ENCODE results near the gene AUTS2. TPM values are rescaled to one million over a fixed set of nuclear protein-coding genes. Genes with fewer than 3 reads are reported as not detected.

AUTS2 gene
- polyA plus RNA-seq, 1 donor from 2014 or later = 8.9 TPM

DNA sequence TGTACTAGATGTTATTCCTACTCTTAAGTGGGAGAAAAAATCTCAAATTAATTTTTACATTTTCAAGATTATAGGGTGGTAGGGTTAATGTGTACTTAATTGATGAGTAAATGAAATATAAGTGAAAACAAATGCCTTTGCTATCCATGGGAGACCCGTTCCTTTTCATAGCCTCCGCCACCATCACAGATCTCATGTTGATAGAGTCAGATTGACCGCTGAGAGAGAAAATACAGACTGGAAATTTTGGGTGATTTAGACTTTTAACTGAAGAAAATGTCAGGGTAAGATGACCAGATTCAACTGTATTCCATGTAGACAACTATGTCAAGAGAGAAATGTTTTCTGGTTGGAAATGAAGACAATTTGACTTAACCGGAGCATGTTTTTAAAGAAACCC is 446.2 kb downstream of the AUTS2 start:
- Mint-ChIP-seq H3K4me1 (peaks cover 0 to 6% (median 0%) of the 10 kb centered on the region in 3 donors), H3K27ac (no peak overlapping the region), H3K27me3 (no peaks in the 10 kb centered on the region), H3K36me3 (no peaks in the 10 kb centered on the region), H3K9me3 (no peaks in the 10 kb centered on the region), H3K4me3 (no peak overlapping the region)

DNA sequence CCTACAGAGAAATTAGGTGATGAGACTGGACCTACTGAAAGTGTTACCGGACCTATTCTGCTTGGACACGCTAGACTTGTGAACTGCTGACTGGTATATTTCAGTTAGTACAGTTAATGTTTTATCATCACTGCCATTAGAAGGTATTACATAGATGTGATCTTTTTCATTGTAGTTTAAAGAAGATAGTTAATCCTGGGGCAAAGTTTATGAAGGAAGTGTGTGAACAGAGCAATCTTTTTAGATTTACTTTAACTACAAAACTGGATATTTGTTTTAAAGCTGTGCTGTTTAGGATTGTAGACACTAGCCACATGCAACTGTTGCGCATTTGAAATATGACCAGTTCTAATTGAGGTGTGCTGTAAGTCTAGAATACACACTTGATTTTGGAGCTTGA is 446.7 kb downstream of the AUTS2 start:
- H3K36me3 Mint-ChIP-seq = no peaks in the 10 kb centered on the region
- no peak overlapping the region for H3K4me3 Mint-ChIP-seq
- H3K4me1 Mint-ChIP-seq = peaks cover 0 to 6% (median 0%) of the 10 kb centered on the region in 3 donors
- no peaks in the 10 kb centered on the region for H3K9me3 Mint-ChIP-seq
- no peaks in the 10 kb centered on the region for H3K27me3 Mint-ChIP-seq
- H3K27ac Mint-ChIP-seq = no peak overlapping the region

DNA sequence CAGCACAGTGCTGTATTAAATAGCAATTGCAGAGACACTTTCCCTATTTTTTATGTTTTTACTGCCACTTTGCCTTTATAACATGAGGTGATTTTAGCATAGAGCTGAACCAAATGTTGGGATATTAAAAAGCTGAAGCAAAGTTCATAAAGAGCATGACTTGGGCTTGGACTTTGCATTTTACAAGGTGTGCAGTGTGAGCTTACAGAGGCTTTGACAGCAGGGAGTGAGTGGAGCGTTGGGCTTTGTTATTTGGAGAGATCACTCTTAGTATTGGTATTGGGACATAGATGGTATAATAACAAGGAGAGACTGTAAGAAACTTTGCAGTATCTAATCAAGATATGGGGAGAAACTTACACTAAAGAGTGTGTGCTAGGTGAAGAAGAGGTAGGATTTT is 449.1 kb downstream of the AUTS2 start:
- no peaks in the 10 kb centered on the region for H3K9me3 Mint-ChIP-seq
- no peak overlapping the region for H3K27ac Mint-ChIP-seq
- peaks cover 0 to 6% (median 0%) of the 10 kb centered on the region in 3 donors for H3K4me1 Mint-ChIP-seq
- H3K27me3 Mint-ChIP-seq = no peaks in the 10 kb centered on the region
- no peaks in the 10 kb centered on the region for H3K36me3 Mint-ChIP-seq
- H3K4me3 Mint-ChIP-seq = peak overlapping the region in 1 of 4 donors; percentile 61

DNA sequence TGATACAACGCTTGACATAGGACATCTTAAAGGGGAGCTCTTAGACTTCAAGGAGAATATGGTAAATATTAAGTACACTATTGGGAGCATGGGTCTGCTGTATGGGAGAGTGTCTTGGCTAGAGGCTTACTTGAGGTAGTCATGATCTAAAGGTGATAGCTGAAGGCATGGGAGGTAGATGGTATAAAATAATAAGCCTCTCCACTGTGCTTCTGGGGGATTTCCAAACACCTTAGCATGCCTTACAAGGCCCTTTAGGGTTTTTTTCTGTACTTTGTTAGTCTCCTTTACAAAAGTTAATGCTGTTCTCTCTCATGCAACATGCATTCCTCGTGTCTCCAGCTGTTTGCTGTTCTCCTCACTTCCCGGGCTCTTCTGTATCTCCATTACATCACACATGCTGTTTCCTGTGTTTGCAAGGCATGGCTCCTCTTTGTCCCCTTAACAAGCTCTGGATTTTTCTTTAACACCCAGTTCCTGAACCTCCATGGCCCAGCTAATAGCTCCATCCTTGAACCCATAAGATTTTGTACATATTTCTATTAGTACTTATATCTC is 449.7 kb downstream of the AUTS2 start:
- Mint-ChIP-seq H3K4me1 (peaks cover 0 to 6% (median 0%) of the 10 kb centered on the region in 3 donors), H3K9me3 (no peaks in the 10 kb centered on the region), H3K4me3 (no peak overlapping the region), H3K27ac (no peak overlapping the region), H3K36me3 (no peaks in the 10 kb centered on the region), H3K27me3 (no peaks in the 10 kb centered on the region)

DNA sequence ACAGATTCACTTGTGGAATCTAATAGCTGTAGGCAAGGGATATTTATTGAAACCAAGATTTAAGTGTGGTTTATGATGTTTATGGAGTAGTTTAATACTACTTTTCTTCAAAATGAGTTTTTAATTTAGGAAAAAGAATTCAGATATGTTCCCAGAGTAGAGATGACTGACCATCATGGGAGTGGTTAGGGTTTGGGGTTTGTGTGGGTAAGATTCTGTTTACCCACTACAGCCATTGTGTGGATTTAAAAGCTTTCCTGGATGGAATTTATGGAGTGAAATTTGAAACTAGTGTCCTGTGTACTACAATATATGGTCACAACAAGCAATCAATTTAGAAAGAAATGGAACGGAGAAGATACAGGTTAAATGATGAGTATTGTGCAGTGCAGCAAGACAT is 453.5 kb downstream of the AUTS2 start:
- H3K27me3 Mint-ChIP-seq = no peaks in the 10 kb centered on the region
- peaks cover 2% of the 10 kb centered on the region for H3K36me3 Mint-ChIP-seq
- H3K9me3 Mint-ChIP-seq = no peaks in the 10 kb centered on the region
- no peak overlapping the region for H3K4me3 Mint-ChIP-seq
- H3K4me1 Mint-ChIP-seq = peaks cover 0 to 7% (median 0%) of the 10 kb centered on the region in 3 donors
- no peak overlapping the region for H3K27ac Mint-ChIP-seq

DNA sequence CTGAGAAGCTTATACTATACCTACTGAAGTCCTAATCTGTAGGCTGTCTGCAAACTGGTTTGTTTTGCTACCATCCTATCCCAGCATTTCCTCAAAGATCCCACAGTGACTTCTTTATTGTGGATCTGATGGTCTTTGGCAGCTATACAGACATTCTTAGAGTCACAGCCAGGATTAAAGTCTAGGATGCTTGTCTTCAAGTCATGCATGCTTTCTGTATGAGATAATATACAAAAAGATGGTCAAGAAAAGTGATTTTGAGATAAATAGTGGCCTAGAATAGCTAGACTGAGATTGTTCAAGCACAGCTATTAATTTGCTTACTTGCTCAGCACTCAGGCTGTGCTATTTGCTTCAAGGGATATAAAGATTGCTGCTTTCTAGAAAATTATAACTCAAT is 454.4 kb downstream of the AUTS2 start:
- no peak overlapping the region for H3K27ac Mint-ChIP-seq
- H3K27me3 Mint-ChIP-seq = no peaks in the 10 kb centered on the region
- peaks cover 2% of the 10 kb centered on the region for H3K36me3 Mint-ChIP-seq
- peaks cover 0 to 4% (median 0%) of the 10 kb centered on the region in 3 donors for H3K4me1 Mint-ChIP-seq
- H3K4me3 Mint-ChIP-seq = no peak overlapping the region
- H3K9me3 Mint-ChIP-seq = no peaks in the 10 kb centered on the region

DNA sequence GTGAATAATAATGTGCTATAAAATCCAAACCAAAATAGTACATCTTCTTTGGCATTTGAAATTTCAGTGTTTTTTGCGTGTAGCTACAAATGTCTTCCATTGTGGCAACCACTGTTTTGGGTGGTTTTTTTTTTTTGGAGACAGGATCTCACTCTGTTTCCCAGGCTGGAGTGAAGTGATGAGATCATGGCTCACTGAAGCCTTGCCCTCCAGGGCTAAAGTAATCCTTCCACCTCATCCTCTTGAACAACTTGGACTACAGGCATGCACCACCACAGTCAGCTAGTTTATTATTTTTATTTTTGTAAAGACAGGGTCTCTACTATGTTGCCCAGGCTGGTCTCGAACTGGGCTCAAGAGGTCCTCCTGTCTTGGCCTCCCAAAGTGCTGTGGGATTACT is 455.1 kb downstream of the AUTS2 start:
- Mint-ChIP-seq H3K36me3 (peaks cover 2% of the 10 kb centered on the region), H3K27ac (no peak overlapping the region), H3K9me3 (no peaks in the 10 kb centered on the region)

DNA sequence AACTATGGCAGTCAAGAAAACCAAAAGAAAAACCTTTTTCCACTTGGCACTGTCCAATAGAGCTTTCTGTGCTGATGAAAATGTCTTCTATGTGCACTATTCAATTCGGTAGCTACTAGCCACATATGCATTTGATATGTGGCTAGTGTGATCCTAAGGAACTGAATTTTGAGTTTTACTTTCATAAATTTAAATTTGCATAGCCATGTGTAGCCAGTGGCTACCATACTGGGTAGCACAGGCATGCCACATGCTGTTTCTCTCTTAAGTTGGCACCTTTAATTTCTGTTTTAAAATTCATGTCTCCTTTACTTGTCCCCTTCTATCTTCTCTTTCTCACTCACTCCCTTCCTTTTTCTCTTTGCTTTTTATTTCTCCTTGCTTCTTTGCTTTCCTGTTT is 455.7 kb downstream of the AUTS2 start:
- no peaks in the 10 kb centered on the region for H3K9me3 Mint-ChIP-seq
- no peak overlapping the region for H3K4me3 Mint-ChIP-seq
- no peak overlapping the region for H3K27ac Mint-ChIP-seq
- no peaks in the 10 kb centered on the region for H3K27me3 Mint-ChIP-seq
- peaks cover 0 to 1% (median 0%) of the 10 kb centered on the region in 3 donors for H3K4me1 Mint-ChIP-seq
- H3K36me3 Mint-ChIP-seq = peaks cover 2% of the 10 kb centered on the region

More for the DNA sequence above, 455.1 kb downstream of the AUTS2 start:
- Mint-ChIP-seq H3K27me3 (no peaks in the 10 kb centered on the region), H3K4me3 (no peak overlapping the region), H3K4me1 (peaks cover 0 to 1% (median 0%) of the 10 kb centered on the region in 3 donors)

DNA sequence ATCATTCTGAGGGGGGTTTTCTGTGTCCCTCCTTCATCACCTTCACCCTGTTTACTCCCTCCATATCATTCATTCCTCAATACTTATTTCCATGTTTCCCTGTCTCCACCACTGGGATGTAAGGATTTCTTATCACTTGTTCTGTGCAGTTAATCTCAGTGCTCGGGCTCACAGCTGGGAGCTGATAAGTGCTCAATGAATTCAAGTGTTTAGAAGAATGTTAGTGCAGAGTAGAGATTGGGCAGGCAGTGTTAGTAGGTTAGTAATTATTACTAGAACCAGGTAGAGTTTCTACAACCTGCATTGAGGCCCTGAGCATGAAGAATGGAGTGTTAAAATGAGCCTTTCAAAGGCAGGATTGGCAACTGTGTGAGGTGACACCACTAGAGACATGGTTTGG is 458.1 kb downstream of the AUTS2 start:
- Mint-ChIP-seq H3K9me3 (no peaks in the 10 kb centered on the region), H3K4me1 (peaks cover 0 to 1% (median 0%) of the 10 kb centered on the region in 3 donors), H3K27me3 (no peaks in the 10 kb centered on the region), H3K27ac (no peak overlapping the region), H3K36me3 (peaks cover 4% of the 10 kb centered on the region), H3K4me3 (no peak overlapping the region)

DNA sequence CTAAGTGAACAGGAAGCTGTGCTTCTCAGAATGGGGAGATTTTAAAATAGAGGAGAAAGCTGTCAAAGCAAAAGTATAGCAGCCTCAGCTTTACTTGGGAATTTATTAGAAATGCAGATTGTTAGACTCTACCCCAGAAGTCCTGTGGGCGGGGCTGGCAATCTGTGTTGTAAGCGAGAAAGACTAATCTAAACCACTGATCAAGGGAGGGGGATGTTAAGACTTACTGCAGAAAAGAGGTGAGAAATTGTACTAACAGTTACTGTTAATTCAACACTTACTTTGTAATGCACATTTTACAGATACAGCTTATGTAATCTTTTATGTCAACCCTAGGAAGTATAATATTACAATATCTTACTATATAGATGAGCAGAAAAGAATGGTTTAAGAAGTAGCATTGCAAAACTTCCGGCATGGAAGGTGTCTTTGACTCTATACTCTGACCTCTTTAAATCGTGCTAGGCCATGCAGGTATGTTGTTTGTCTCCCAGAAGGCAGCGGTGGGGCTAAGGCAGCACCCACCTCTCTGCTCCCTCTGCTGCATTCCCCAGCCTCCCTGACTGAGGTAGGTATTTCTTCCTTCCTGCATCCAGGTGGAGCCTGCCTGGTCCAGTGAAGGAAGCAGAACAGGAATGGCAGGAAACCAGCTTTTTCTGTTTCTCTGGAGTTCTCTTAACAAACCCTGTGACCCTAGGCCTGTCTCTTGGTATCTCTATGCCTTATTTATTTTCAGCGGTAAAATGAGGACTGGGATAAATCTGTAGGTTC is 462.2 kb downstream of the AUTS2 start:
- Mint-ChIP-seq H3K36me3 (peaks cover 5% of the 10 kb centered on the region), H3K27me3 (no peaks in the 10 kb centered on the region), H3K27ac (peak overlapping the region in 1 of 3 donors; percentile 32), H3K4me3 (no peak overlapping the region), H3K9me3 (peaks cover 0 to 1% (median 0%) of the 10 kb centered on the region in 3 donors), H3K4me1 (peaks cover 0 to 4% (median 0%) of the 10 kb centered on the region in 3 donors)

DNA sequence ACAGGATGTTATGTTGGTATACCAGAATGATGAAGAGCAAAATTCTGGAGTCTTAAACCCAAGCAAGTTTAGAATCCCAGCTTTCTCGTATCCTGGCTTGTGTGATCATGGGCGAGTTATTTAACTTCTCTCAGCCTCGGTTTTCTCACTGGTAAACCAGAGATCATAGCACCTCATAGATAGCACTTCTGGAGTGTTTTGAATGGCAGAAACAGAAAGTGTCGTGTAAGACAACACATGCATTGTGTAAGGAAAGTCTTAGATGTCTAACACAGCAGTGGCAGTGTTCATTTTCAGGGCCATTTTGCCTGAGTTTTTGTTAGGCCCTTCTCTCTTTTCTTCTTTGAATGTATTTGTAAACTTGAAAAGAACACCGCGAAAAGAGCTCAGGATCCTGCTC is 465.1 kb downstream of the AUTS2 start:
- no peak overlapping the region for H3K4me3 Mint-ChIP-seq
- H3K27ac Mint-ChIP-seq = no peak overlapping the region
- peaks cover 0 to 4% (median 0%) of the 10 kb centered on the region in 3 donors for H3K4me1 Mint-ChIP-seq
- peaks cover 0 to 1% (median 0%) of the 10 kb centered on the region in 3 donors for H3K9me3 Mint-ChIP-seq
- peaks cover 3% of the 10 kb centered on the region for H3K36me3 Mint-ChIP-seq
- H3K27me3 Mint-ChIP-seq = no peaks in the 10 kb centered on the region

DNA sequence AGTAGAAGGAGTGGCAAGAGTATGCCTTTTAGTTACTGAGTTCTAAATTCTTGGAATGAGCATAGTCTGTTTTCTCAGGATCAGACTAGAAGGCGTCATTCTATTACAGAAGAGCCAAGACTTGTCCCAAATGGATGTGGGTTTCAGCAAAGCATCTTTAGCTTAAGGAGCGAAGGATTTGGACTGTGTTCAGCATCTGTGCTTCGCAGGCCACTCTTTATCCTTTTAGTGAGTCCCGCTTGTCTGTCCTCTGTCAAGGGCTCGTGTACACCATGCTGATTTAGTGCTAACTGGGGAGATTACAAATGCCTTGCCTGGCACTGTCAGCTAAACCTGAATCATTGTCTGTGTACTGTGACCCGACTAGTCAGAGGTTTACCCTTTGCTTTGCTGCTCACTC is 465.7 kb downstream of the AUTS2 start:
- Mint-ChIP-seq H3K9me3 (peaks cover 0 to 1% (median 0%) of the 10 kb centered on the region in 3 donors), H3K4me1 (peaks cover 0 to 4% (median 0%) of the 10 kb centered on the region in 3 donors), H3K27ac (no peak overlapping the region), H3K27me3 (no peaks in the 10 kb centered on the region), H3K4me3 (no peak overlapping the region), H3K36me3 (peaks cover 3% of the 10 kb centered on the region)

DNA sequence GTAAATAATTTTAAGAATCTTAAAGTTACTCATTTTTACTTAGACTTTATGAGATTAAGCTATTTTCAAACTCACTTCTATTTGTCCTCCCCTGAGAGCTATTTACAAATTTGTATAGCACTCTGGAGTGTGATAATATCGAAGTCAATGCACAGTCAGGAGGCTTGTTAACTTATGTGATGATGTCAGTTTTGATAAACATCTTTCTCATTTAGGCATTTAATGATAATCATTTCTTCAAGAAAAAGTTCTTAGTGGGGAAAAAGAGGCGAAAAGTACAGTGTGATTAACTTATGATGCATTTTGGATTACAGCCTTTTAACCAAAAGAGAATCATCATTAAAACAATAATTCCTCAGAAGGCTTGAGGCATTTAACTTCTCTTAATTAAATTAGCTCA is 468.6 kb downstream of the AUTS2 start:
- Mint-ChIP-seq H3K36me3 (peaks cover 1% of the 10 kb centered on the region), H3K4me3 (no peak overlapping the region), H3K27me3 (no peaks in the 10 kb centered on the region)

DNA sequence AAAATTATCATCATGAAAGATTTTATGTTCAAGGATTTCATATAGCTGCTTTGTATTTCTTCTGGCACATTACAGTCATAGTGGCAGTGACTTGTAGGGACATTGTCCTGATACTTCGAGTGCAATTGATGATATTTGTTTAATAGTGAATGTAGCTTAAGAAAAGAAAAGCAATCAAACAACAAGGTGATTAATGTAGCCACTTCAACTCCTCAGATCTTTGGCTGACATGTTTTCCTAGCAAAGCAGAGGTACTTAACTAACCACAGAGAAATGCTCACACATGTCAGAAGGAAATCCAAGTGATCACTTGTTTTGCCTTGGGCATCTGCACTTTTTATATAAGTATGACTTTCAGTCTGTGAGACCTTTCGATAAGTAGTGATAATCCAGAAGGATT is 470.3 kb downstream of the AUTS2 start:
- H3K4me1 Mint-ChIP-seq = peaks cover 0 to 7% (median 3%) of the 10 kb centered on the region in 3 donors
- H3K9me3 Mint-ChIP-seq = no peaks in the 10 kb centered on the region
- H3K36me3 Mint-ChIP-seq = peaks cover 1% of the 10 kb centered on the region
- H3K4me3 Mint-ChIP-seq = no peak overlapping the region
- no peaks in the 10 kb centered on the region for H3K27me3 Mint-ChIP-seq
- no peak overlapping the region for H3K27ac Mint-ChIP-seq

More for the DNA sequence above, 468.6 kb downstream of the AUTS2 start:
- Mint-ChIP-seq H3K4me1 (peaks cover 0 to 7% (median 4%) of the 10 kb centered on the region in 3 donors), H3K9me3 (peaks cover 0 to 1% (median 0%) of the 10 kb centered on the region in 3 donors), H3K27ac (no peak overlapping the region)

DNA sequence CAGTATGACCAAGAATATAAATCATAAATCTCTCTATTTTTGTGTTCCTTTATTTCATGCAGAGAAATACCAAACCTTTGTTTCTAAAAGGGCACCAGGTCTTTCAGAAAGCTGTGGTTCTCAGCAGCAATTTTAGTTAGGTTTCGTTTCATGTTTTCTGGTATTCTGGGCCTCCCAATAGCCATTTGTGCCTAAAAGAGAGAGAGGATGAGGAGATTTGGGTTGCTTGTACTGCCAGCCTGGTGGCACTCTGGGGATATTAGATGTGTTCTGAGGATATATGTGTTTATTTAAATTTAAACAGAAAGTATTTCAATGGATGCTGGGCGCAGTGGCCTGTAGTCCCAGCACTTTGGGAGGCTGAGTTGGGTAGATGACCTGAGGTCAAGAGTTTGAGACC is 471.7 kb downstream of the AUTS2 start:
- no peak overlapping the region for H3K27ac Mint-ChIP-seq

DNA sequence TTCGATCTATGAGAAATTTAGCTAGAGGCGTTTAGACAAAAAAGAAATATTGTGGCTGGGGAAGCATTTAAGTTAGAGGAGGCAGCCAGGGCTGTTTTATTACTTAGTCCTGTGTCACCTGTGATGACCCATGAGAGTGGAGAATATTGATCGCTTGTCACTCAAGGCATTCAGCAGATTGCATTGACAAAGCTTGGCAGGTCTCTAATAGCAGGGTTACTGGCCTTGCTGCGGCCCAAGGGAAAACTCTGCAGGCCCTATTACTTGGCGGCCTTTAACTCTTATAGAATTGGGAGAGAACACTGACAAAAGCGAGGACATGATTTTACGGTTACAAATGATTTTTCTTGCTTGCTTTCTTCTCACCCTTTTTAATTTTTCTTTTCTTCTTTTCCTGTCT is 473.5 kb downstream of the AUTS2 start:
- no peaks in the 10 kb centered on the region for H3K36me3 Mint-ChIP-seq
- no peaks in the 10 kb centered on the region for H3K9me3 Mint-ChIP-seq
- H3K4me3 Mint-ChIP-seq = no peak overlapping the region
- no peak overlapping the region for H3K27ac Mint-ChIP-seq
- peaks cover 0 to 7% (median 0%) of the 10 kb centered on the region in 3 donors for H3K4me1 Mint-ChIP-seq
- no peaks in the 10 kb centered on the region for H3K27me3 Mint-ChIP-seq

More for the DNA sequence above, 471.7 kb downstream of the AUTS2 start:
- peaks cover 0 to 7% (median 0%) of the 10 kb centered on the region in 3 donors for H3K4me1 Mint-ChIP-seq
- H3K36me3 Mint-ChIP-seq = no peaks in the 10 kb centered on the region
- H3K9me3 Mint-ChIP-seq = no peaks in the 10 kb centered on the region
- no peak overlapping the region for H3K4me3 Mint-ChIP-seq
- H3K27me3 Mint-ChIP-seq = no peaks in the 10 kb centered on the region

Data from IgD-negative memory B cell (primary cell).